HG03565 (cell line): ENCODE data around the gene RELL2.
A peak's percentile ranks its signal among the peaks of the same experiment; 100 is the strongest.

ENCODE experiments used
- ATAC-seq: cut with Tn5 transposase; IDR thresholded peaks from one replicate; pipeline ENCODE4 v1.9.1; 2021; ENCODE audit warnings: mild to moderate bottlenecking, moderate library complexity; ENCODE audit not compliant: unreplicated experiment

The RELL2 gene

DNA sequence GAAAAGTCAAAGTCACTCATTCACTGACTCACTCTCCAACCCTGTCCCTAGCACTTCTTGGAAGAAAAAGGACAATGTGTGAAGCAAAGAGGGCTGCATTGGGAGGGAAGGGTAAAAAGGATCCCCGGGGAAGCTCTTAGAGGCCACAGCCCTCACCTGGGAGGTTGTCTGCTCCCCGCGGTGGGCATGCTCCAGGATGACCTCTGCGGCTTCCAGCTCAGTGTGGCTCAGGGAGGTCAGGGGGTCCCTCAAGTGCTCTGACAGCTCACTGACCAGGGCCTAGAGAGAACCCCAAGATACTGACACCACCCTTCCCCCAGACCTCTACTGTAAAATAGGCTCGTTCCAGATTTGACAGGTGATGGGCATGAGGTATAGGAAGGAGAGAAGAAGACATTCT, 10.4 kb downstream of the RELL2 start:
- ATAC-seq: no peak

DNA sequence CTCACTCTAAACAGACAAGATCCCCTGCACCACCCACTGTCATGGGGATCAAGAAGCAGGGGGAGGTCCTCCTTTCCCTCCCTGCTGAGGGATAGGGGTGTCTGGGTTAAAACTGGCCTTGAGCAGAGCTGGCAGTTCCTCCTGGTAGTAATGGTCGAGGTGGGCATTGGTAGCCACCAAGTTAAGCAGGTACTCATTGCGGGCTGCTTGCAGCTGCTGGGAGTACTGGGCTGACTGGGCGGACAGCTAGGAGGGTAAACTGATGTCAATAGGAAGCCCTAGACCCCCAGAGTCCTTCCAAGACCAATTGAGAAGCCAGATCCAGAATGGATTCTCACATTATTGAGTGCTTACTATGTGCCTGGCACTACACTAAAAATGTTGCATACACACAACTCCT, 11.1 kb downstream of the RELL2 start:
- ATAC-seq: no peak

DNA sequence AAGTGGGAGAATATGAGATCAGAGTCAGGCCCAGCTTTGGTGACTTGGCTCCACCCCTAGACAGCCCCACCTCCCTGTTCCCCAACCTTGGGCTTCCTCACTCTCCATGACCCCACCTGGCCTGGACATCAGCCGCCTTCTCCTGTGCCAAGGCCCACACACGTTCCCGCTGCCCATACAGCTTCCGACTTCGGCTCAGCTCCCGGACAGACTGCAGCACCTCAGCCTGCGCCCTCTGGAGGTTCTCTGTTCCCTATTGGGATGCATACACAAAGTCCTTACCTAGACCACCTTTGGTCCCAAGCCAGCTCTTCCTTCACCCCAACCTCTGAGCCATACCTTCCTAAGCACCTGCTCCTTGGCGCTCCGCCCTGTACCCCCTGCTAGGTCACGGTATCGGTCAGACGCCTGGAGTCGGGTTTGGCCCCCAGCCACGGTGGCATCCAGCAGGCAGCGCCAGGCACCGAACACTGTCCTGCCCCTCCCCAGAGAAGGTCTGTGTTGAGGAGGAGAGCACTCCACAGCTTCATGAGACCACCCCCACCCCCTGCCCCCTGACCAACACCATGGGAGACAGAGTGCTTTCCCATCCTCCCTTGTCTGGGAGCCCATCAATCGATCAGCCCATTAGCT, 12.4 kb downstream of the RELL2 start:
- no peak for ATAC-seq

DNA sequence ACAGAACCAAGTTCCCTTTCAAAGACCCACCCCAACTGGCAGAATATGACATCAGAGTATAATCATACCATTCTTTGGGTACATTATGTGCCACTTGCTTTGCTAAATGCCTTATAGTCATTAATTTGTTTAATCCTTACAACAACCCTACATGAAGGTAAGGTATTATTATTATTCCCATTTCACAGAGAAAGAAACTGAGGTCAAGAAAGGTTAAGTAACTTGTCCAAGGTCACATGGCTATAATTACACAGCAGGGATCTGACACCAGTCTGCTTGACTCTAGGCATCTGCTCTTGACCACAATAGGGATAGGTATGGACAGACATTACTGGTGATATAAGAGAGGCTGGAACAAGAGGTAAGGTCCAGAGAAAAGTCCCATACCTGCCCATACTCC, 13.2 kb downstream of the RELL2 start:
- no peak for ATAC-seq

DNA sequence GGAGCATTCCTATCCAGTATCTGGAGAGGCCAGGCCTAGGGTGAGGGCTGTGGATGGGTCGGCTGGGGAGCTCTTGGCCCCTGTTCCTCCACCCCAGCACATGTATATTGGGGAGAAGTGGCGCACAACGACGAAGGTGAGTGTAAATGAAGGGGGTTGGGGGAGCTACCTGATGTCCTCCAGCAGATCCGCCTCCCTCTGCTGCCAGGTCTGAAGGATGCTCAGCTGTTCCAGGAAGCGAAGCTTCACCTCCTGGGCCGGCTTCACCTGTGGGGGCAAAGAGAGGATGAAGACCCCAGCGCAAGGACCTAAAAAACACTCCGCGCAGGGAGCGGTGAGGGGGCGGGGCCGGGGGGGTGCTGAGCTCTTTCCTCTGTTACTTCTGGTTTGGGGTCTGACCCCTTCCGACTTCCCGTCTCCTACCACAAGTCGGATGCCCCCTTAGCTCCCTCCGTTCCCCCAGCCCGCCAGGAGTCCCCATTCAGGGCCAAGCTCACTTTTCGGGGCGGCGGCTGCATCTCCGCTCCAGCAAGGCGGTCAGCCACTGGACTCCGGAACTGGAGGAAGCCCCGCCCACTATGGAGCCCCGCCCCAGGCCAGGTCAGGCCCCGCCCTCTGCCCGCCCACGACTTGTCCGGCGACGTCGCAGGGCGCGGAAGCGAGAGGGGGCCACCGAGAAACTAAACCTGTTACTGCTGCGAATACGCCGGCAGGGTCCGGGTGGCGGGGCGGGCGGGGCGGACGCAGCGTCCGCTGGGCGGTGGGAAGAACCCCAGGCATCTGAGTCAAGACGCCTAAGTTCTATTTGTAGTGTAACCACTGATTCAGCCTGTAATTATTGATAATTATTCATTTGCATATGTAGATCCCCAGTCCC, 14.3 kb downstream of the RELL2 start, which contains the start of gene FCHSD1:
FCHSD1 (minus strand) TSS at position 568 of the 877 bp plus-strand sequence; CDS start at position 518, 50 bp downstream.
- ATAC-seq: peak; percentile 78

DNA sequence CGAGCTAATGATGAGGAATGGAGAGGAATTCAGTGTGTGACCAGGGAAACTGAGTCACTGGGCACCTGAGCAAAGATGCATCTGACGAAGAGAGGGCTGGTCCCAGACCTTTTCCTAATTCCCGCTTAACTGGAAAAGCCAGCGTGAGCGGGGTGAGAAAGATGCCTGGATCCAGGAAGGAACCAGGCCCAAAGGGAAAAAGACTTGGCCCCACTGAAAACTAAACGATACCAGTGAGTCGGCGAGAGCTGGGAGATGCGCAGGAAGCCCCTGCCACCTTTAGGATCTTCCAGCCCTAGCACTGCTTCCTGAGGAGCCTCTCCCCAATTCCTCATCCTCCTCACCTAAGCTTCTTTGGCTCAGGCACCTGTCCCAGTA, 14.9 kb downstream of the RELL2 start:
- no peak for ATAC-seq

DNA sequence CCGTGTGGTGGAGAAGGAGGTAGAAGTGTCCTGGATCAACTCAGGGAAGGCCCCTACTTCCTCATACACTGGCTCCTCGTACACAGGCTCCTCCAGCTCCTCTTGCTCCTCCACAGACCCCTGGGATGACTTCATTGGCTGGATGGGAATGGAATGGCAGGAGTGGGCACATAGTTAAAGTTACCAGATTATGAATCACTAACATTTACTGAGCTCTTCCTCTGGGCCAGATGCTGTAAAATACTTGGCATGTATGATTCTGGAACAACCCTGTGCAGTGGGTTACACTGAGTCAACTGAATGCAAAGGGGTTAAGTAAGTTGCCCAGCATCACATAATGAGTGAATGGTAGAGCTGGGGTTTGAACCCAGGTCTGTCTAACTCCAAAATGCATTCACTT, 17.5 kb downstream of the RELL2 start:
- ATAC-seq: no peak

DNA sequence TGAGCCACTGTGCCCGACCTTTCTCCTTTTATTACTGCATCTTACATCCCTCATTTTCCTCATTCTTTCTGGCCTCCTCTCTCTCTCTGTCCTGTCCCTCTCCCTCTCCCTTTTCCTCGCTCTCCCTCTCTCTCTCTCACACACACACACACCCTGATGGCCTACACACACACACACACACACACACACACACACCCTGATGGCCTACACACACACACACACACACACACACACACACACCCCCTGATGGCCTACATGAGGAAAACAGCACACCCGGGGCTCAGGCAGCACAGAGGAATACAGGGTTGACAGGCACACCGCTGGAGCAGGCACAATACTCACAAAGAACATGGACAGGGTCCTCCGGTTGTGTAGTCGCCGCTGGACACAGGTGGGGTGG, 18.2 kb downstream of the RELL2 start:
- ATAC-seq: no peak

DNA sequence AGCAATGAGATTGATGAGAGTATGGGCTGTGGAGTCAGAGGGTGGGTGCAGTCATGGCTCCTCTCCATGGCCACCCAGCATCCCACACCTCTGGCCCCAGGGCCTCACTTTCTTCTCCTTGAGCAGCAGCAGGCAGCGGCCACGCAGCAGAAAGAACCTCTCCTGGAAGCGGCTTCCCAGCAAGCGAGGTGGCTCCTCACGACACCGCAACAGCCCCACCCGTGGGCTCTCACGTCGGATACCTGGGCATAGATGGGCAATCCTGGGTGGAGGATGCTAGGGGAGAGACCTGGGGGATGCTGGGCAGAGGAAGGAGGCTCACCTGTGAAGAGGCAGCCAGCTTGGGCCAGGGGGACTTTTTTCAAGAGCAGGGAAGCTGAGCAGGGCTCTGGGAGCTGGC, 19.6 kb downstream of the RELL2 start:
- no peak for ATAC-seq

DNA sequence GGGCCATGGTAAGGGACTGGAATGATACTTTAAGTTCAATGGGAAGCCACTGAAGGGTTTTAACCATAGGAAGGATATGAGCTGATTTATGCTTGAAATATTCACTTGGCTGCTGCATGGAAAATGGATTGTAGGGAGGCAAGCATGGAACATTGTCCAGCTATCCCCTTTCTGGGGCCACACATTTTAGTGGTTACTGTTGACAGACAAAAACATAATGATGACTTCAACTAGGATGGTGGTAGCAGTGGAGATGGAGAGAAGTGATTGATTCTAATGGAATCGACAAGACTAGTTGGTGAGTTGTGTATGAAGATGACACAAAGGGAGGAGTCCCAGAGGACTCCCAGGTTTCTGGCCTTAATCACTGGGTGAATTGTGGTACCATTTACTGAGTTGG, 20.6 kb downstream of the RELL2 start:
- no peak for ATAC-seq

DNA sequence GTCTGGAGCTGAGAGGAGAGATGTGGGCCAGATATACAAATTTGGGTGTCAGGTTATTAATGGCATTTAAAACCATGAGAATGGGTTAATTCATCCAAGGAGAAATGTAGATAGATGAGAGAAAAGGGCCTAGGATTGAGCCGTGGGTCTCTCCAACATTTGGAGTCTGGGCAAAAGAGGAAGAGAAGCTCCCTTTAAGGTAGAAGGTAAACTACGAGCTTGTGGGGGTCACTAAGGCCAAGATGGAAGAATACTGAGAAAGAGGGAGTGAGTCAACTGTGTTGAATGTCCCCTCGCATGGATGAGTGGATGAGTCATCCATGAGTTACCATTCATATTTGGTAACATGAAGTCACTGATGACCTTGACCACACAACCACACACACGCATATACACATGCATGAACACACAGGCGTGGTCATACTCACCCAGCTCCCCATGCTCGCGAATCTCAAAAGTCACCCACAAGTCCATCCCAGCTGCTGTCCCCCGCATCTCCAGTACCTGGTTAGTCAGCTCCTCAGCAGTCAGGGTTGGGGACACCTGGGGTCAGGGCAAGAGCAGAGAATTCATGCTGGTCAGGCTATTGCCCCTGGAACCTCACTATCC, 21.2 kb downstream of the RELL2 start:
- ATAC-seq: peak; percentile 78

DNA sequence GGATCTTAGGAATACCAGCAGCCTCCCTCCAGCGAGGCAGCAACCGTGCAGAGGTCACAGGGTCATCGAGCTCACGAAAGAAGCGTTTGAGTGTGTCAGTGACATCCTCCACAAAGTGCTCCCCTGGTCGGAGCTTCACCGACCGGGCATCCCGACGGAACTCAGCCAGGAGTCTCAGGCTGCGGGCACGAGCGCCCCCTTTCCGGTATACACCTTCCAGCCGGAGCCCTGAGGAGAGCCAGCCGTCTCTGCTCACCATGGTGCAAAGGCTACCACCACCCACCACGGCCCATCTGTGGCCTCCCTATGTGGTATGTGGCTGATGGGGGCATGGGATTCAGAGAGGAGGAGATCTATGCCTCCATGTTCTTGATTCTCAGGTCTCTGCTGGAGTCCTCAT, 25.2 kb downstream of the RELL2 start:
- no peak for ATAC-seq

DNA sequence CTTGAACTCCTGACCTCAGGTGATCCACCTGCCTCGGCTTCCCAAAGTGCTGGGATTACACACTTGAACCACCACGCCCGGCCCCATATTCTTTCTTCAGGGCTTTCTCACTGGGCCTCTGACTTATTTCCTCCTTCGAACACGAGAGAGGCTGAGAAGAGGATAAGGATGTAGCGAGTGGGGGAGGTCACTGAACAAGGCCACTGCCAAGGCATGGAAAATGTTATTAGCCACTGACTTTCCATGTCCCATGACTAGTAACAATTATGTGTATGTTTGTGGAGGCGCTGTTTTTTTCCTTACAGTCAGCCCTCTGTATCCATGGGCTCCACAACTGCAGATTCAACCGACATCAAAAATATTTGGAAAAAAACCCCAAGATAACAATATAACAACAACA, 26.7 kb downstream of the RELL2 start:
- no peak for ATAC-seq

DNA sequence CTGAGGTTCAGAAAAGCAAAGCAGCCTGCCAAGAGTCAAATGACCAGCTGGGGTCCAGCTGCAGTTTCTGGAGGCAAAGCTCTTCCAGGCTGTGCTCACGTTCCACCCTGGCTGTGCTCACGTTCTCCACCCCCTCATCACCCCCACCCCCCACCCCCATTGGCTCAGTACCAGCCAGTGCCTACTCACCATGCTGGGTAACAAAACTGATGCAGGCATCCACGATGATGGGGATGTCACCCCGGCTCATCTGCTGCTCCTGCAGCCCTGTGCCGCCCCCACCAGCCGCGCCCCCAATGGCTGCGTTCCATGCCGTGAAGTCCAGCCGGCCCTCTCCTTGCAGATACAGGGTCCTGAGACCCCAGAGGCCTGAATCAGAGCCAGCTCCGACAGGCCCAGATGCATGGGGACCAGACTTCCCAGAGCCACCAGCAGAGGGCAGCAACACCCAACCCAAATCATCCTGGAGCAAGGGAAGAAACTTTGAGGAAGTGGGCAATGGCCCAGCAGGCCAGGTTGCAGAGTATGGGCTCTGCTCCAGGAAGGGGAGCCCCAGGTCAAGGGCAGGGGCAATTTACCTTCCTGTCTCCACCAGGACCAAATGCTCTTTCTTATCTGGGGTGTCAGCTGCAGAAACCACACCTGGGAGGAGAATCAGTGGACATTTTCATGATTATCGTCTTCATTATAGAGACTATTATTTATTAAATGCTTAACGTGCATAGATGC, 28.1 kb downstream of the RELL2 start:
- peak; percentile 85 for ATAC-seq

DNA sequence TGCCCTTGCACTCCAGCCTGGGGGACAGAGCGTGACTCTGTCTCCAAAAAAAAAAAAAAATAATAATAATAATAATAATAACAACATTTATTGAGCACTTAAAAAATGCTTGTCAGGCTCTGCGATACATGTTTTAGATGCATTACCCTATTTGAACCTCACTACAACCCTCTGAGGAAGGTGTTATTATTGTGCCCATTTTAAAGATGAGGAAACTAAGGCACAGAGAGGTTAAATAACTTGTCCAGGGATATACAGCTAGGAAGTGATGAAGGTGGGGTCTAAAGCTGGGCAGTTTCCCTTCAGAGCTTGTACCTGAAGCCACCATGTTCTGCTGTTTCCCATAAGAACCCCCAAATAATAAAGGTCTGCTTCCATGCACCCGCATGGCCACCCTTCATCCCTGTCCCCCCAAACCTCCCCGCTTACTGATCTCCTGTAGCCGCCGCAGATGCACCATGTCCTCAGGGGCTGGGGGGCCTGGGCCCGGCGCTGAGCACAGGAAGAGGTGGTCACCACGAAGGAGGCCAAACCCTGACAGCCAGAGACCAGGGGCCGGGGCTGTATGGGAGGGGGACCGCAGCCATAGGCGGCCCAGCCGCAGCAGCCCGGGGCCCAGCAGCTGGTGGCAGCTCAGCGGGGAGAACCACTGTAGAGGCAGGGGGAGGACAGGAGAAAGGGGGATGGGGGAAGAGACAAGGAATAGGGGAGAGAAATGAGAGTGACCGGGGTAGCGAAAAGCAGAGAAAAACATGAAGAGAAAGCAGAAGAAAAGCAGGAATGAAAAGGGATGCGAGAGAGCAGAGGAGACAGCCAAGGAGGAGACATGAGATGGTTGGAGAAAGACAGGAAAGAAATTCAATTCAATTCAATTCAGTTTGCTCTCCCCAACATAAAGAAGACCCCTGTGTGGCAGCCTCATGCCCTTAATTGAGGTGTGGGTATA, 29.5 kb downstream of the RELL2 start:
- no peak for ATAC-seq

DNA sequence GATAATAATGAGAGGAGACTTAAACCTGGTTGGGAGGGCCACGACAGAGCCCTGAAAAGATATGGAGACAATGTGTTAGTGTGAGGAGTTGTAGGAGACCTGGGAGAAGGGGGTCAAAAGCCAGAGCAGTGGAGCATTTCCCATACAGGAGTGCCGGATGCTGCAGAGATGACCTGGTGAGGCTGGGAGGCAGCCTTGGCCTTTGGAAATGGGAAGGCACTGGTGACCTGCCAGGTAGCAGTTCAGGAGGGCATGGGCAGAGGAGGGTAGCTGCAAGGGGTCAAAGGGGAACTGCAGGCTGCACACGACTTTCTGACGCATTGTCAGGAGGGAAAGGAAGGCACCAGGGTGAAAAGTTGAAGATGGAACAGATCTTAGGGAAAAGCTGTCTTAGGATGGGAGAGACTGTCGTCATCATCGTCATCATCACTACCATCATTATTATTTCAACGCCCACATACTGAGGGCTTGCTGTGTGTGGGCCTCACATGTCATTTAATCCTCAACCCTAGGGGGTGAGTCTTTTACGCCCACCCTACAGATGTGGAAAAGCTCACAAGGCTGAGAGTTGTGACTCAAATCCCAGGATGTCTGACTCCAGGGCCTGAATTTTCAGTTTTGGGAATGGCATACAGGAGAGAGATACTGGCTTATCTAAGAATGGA, 31.9 kb downstream of the RELL2 start:
- ATAC-seq: no peak

DNA sequence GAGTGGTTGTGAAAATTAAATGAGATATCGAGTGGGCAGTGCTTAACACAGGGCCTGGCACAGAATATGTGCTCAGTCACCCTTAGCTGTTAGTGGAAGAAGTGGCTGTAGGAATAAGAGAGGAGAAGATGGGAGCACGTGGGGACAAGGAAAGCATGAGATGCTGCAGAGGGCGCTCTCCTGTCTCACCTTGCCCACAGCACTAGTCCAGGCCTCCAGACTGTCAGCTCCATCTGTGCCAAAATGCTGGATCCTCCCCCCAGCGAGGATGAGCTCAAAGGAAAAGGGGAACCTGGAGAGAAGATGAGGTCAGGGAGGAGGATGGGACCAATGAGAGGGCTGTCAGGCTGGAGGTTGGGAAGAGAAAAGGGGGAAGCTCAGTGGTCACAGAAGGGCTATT, 32.7 kb downstream of the RELL2 start:
- no peak for ATAC-seq

DNA sequence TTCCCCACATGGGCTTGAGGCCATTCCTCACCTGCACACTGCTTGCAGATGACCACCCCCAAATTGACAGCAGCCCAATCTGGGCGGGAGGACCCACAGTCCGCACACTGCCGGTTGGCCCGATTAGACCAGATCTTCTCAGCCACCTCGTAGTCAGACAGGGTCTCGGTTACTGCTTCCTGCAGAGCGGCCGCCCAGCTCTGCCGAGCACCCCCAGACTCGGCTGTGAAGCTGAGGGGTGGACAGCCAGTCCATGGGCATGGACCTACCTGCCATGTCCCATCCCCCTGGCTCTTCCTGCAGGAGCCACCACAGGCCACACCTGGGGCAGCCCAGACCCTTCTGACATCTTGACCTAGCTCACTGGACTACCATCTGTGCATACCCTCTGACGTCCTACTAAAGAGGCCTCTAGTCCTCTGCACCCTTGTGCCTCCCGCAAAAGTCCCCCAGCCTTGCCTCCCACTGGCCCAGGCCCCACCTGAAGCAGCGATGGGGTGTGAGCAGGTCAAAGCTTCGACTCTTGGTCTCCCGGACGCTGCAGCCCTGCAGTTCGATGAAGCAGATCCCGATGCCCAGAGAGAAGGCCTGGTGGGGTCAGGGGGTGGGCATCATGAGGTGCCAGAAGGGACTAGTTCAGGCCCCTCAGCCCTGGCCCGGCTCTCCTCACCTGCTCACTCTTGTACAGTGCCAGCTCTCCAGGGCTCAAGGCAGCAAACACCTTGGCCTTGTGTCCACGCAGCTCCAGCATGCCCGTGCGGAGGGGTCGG, 35.5 kb downstream of the RELL2 start:
- ATAC-seq: no peak
